AG04450 (cell line): ENCODE results near the gene CCDC50. TPM values are rescaled to one million over a fixed set of nuclear protein-coding genes. Genes with fewer than 3 reads are reported as not detected.
A peak's percentile ranks its signal among the peaks of the same experiment; 100 is the strongest.

Experiments used
- CTCF ChIA-PET: fragments of 300-600, 350-600 bp; formaldehyde crosslinking; extraction: SDS; loops from one replicate; lab custom pipeline; 2022; ENCODE audit warnings: antibody characterized with exemption, inconsistent platforms; lab: Charles Lee
- POLR2A ChIA-PET: fragments of 350-600 bp; formaldehyde crosslinking; extraction: SDS; loops from one replicate; lab custom pipeline; 2021; ENCODE audit warnings: antibody characterized with exemption, inconsistent platforms; lab: Yijun Ruan, JAX
- DNase-seq: peaks from one replicate; pipeline ENCODE4 v3.0.0-alpha.2; 2011; ENCODE audit warnings: low read depth, low spot score
- H3K27ac ChIP-seq: one replicate; pipeline ENCODE4 v1.5.1; 2012; ENCODE audit warnings: low read depth, low read length, control low read depth
- H3K27me3 ChIP-seq: one replicate; pipeline ENCODE4 v1.6.0; 2012; ENCODE audit warnings: low read length; ENCODE audit not compliant: control insufficient read depth, insufficient read depth
- H3K4me3 ChIP-seq: 2 replicates; pipeline ENCODE4 v1.5.1; 2011; ENCODE audit warnings: mild to moderate bottlenecking, low read depth, low read length, control low read depth
- H3K9me3 ChIP-seq: 2 replicates; pipeline ENCODE4 v1.5.1; 2012; ENCODE audit warnings: low read length; ENCODE audit not compliant: control insufficient read depth, insufficient read depth
- CTCF ChIP-seq: IDR thresholded peaks from 2 replicates; pipeline ENCODE4 v1.5.1; 2011; ENCODE audit warnings: low read depth, low read length, control low read depth, inconsistent platforms
- polyA plus RNA-seq: library from polyadenylated mRNA; depleted of rRNA; stranded (reverse); fragments of >200 nt; gene quantifications from 2 replicates; pipeline ENCODE4 v1.2.3, GENCODE V29; 2011

Gene CCDC50
- polyA plus RNA-seq, 1 experiment = 75.6 TPM

DNA sequence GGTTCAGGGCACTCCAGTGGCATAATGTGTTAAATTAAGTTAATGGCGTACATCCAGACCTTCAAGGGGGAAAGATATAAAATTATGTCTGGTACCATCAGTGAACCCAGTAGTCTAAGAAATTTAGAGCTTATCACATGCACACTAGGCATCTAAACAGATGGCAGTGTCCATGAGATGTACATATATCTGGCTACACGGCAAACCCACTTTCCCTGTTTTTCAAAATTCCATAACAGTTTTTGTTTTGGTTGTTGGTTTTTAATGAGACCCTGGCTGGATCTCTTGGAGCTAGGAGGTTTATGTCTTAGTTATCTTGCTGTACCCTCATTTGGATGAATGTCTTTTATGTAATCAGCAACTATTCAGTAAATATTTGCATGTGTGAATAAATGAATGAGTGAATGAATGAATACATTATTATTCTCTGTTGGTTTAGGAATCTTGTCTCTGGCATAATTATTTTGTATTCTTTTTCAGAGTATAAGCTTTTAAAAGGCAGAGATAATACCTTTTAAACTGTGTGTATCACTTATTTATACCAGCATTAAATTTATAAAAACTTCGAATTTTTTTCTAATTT is 4.2 kb downstream of the CCDC50 start:
- CTCF ChIA-PET = no interaction called here
- DNase-seq = no peak
- POLR2A ChIA-PET = no interaction called here
- H3K4me3 ChIP-seq = no peak overlapping the region
- H3K27ac ChIP-seq = no peak overlapping the region
- TF ChIP-seq CTCF = no peak
- no peaks in the 10 kb centered on the region for H3K9me3 ChIP-seq
- no peaks in the 10 kb centered on the region for H3K27me3 ChIP-seq

DNA sequence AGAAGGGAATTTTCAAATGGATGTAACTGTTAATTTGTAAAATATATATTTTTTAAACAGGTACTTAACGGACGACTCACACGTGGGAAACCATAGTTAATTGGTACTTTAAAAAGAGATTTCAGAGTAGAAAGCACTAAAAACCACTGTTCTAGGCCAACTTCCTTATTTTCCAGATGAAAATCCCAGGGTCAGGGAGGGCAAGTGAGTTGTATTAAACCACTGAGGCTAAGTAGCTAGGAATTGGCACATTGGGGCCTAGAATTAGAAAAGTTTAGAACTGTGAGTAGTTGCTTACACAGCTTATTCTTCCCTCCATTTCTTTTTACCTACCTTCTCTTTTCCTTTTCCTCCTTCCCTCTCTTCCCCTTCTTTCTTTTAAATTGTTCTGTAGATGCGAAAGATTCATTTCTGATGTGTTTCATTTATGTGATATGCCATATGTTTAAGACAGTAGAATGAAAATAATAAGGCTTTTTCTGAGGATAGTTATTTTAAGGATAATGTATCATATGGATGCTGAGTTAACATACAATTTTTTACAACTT is 5.2 kb downstream of the CCDC50 start:
- ChIA-PET POLR2A (no interaction called here), CTCF (no interaction called here)
- Histone ChIP-seq H3K9me3 (no peaks in the 10 kb centered on the region), H3K27ac (no peak overlapping the region), H3K4me3 (no peak overlapping the region), H3K27me3 (no peaks in the 10 kb centered on the region)
- DNase-seq = no peak
- TF ChIP-seq CTCF = no peak

DNA sequence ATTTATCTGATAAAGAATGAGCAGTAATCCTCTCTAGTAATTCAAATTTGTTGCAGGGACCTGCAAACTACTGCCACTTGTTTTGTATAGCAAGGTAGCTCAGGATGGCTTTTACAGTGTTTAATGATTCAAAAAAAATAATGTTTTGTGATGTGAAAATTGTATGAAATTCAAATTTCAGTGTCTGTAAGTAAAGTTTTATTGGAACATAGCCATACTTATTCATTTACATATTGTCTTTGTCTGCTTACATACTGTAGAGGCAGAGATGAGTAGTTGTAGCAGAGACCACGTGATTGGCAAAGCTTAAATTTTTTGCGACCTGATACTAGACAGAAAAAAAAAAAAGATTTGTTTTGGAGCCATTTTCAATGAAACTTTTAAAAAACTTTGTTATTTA is 7.6 kb downstream of the CCDC50 start:
- no peaks in the 10 kb centered on the region for H3K9me3 ChIP-seq
- H3K4me3 ChIP-seq = no peak overlapping the region
- DNase-seq = no peak
- no peak overlapping the region for H3K27ac ChIP-seq
- POLR2A ChIA-PET = no interaction called here
- CTCF ChIA-PET = interaction anchor here (0.6 kb wide), 1 partner anchor 39 kb away, joined by 4 read pairs; no protein-coding TSS in a partner anchor
- TF ChIP-seq CTCF = no peak
- H3K27me3 ChIP-seq = no peaks in the 10 kb centered on the region

DNA sequence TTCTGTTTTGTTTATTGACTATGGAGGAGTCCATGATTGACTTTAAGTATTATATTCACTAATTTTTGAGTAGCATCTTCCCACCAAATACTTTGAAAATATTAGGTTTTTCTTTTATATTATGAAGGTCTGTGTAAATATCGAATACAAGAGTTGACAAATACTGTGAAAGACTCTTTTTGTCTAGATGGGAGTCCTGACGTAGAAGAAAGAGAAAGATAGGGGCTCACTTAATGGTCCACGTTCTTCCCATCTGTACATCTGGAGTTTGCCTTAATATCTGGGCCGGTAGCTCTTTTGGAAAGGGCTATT is 8.9 kb downstream of the CCDC50 start:
- H3K9me3 ChIP-seq = no peaks in the 10 kb centered on the region
- peak overlapping the region; percentile 62 for H3K27ac ChIP-seq
- CTCF ChIA-PET = no interaction called here
- POLR2A ChIA-PET = no interaction called here
- H3K27me3 ChIP-seq = no peaks in the 10 kb centered on the region
- TF ChIP-seq CTCF = no peak
- no peak overlapping the region for H3K4me3 ChIP-seq
- no peak for DNase-seq

- Histone ChIP-seq H3K27ac (no peak overlapping the region), H3K4me3 (no peak overlapping the region), H3K27me3 (no peaks in the 10 kb centered on the region), H3K9me3 (no peaks in the 10 kb centered on the region)
- no peak for DNase-seq
- POLR2A ChIA-PET = no interaction called here
- no peak for TF ChIP-seq CTCF
- CTCF ChIA-PET = interaction anchor here (1.0 kb wide), 1 partner anchor 13 kb away, joined by 3 read pairs; no protein-coding TSS in a partner anchor
These were observed 10.2 kb downstream of the CCDC50 start for GRCh38 chr3:191339316-191339917.
